H9 (cell line): ENCODE data around the gene PTCH1. TPM values are rescaled to one million over a fixed set of nuclear protein-coding genes. Genes with fewer than 3 reads are reported as not detected.

Source experiments
- DNase-seq: peaks from one replicate; pipeline ENCODE4 v3.0.0-alpha.2; 2017
- H2AFZ ChIP-seq: one replicate; pipeline ENCODE4 v1.6.1; 2013; ENCODE audit warnings: mild to moderate bottlenecking, low read length, control low read depth, moderate library complexity
- H2AK5ac ChIP-seq: 2 replicates; pipeline ENCODE4 v1.6.1; 2013; ENCODE audit warnings: low read length, control low read depth, mixed read lengths; ENCODE audit not compliant: insufficient read length
- H2BK120ac ChIP-seq: one replicate; pipeline ENCODE4 v1.6.1; 2013; ENCODE audit warnings: low read depth, mild to moderate bottlenecking, low read length, control low read depth, inconsistent platforms; ENCODE audit not compliant: poor library complexity, severe bottlenecking
- H2BK12ac ChIP-seq: 2 replicates; pipeline ENCODE4 v1.6.1; 2013; ENCODE audit warnings: low read length, control low read depth, mixed read lengths, low read depth; ENCODE audit not compliant: insufficient read length
- H2BK15ac ChIP-seq: 2 replicates; pipeline ENCODE4 v1.6.1; 2013; ENCODE audit warnings: low read depth, low read length, control low read depth
- H2BK20ac ChIP-seq: one replicate; pipeline ENCODE4 v1.6.1; 2013; ENCODE audit warnings: low read depth, mild to moderate bottlenecking, low read length, control low read depth, inconsistent platforms; ENCODE audit not compliant: poor library complexity, severe bottlenecking
- H2BK5ac ChIP-seq: 2 replicates; pipeline ENCODE4 v1.6.1; 2013; ENCODE audit warnings: low read length, control low read depth, mixed read lengths; ENCODE audit not compliant: insufficient read length
- H3K14ac ChIP-seq: 2 replicates; pipeline ENCODE4 v1.6.1; 2013; ENCODE audit warnings: low read length, control low read depth; ENCODE audit not compliant: insufficient read depth
- H3K18ac ChIP-seq: 2 replicates; pipeline ENCODE4 v1.6.1; 2013; ENCODE audit warnings: low read depth, mild to moderate bottlenecking, mixed read lengths, low read length, control low read depth; ENCODE audit not compliant: insufficient read length
- H3K23ac ChIP-seq: 2 replicates; pipeline ENCODE4 v1.6.1; 2013; ENCODE audit warnings: low read length, control low read depth, mixed read lengths, low read depth; ENCODE audit not compliant: insufficient read length
- H3K23me2 ChIP-seq: 2 replicates; pipeline ENCODE4 v1.6.1; 2013; ENCODE audit warnings: low read depth, mild to moderate bottlenecking, mixed read lengths, low read length, control low read depth; ENCODE audit not compliant: insufficient read length, poor library complexity, severe bottlenecking
- H3K27ac ChIP-seq: 2 replicates; pipeline ENCODE4 v1.5.1; 2013; ENCODE audit warnings: low read length, control low read depth, mixed read lengths, low read depth; ENCODE audit not compliant: insufficient read length
- H3K27me3 ChIP-seq: 2 replicates; pipeline ENCODE4 v1.6.1; 2013; ENCODE audit warnings: low read length, control low read depth, inconsistent platforms; ENCODE audit not compliant: insufficient read depth
- H3K4ac ChIP-seq: 2 replicates; pipeline ENCODE4 v1.6.1; 2013; ENCODE audit warnings: low read depth, mild to moderate bottlenecking, control low read depth, inconsistent platforms, low read length, moderate library complexity
- H3K4me1 ChIP-seq: 2 replicates; pipeline ENCODE4 v1.6.1; 2013; ENCODE audit warnings: low read length, control low read depth, inconsistent platforms; ENCODE audit not compliant: insufficient read depth
- H3K4me2 ChIP-seq: 2 replicates; pipeline ENCODE4 v1.6.1; 2013; ENCODE audit warnings: low read length, control low read depth, mixed read lengths; ENCODE audit not compliant: insufficient read length, insufficient read depth
- H3K56ac ChIP-seq: 2 replicates; pipeline ENCODE4 v1.6.1; 2013; ENCODE audit warnings: low read depth, mild to moderate bottlenecking, mixed read lengths, low read length, control low read depth; ENCODE audit not compliant: insufficient read length
- H3K79me1 ChIP-seq: 2 replicates; pipeline ENCODE4 v1.6.1; 2013; ENCODE audit warnings: low read depth, mild to moderate bottlenecking, moderate library complexity, low read length, control low read depth, inconsistent platforms; ENCODE audit not compliant: insufficient read depth, poor library complexity, severe bottlenecking
- H3K79me2 ChIP-seq: 2 replicates; pipeline ENCODE4 v1.6.1; 2013; ENCODE audit warnings: low read length, control low read depth, inconsistent platforms; ENCODE audit not compliant: insufficient read depth
- H3K9ac ChIP-seq: 2 replicates; pipeline ENCODE4 v1.6.1; 2013; ENCODE audit warnings: low read length, control low read depth, mixed read lengths; ENCODE audit not compliant: insufficient read length; ENCODE audit errors: extremely low read depth
- H3K9me3 ChIP-seq: one replicate; pipeline ENCODE4 v1.6.1; 2013; ENCODE audit warnings: low read depth, low read length, inconsistent platforms; ENCODE audit not compliant: control insufficient read depth
- H3T11ph ChIP-seq: one replicate; pipeline ENCODE4 v1.6.1; 2013; ENCODE audit warnings: mild to moderate bottlenecking, low read length, control low read depth, inconsistent platforms
- H4K20me1 ChIP-seq: one replicate; pipeline ENCODE4 v1.6.1; 2013; ENCODE audit not compliant: control insufficient read depth, insufficient read length, insufficient read depth
- H4K5ac ChIP-seq: 2 replicates; pipeline ENCODE4 v1.6.1; 2013; ENCODE audit warnings: low read depth, mild to moderate bottlenecking, mixed read lengths, low read length, control low read depth; ENCODE audit not compliant: insufficient read length
- H4K8ac ChIP-seq: replicated peaks from 2 replicates; pipeline ENCODE4 v1.6.1; 2013; ENCODE audit warnings: low read length, control low read depth, mixed read lengths, low read depth; ENCODE audit not compliant: insufficient read length
- H4K91ac ChIP-seq: 2 replicates; pipeline ENCODE4 v1.6.1; 2013; ENCODE audit warnings: low read depth, mild to moderate bottlenecking, moderate library complexity, mixed read lengths, low read length, control low read depth; ENCODE audit not compliant: insufficient read length
- H3K27ac Mint-ChIP-seq, 3 experiments: 2 replicates in 2 of 3; 3 replicates in 1 of 3; pipeline ENCODE4 v1.8.0; 2020 to 2021; ENCODE audit warnings: mixed read lengths in 3 of 3, mild to moderate bottlenecking in 1 of 3, moderate library complexity in 1 of 3
- H3K27me3 Mint-ChIP-seq: 2 replicates; pipeline ENCODE4 v1.8.0; 2021; ENCODE audit warnings: low read depth, mild to moderate bottlenecking, moderate library complexity, mixed read lengths
- H3K36me3 Mint-ChIP-seq, 3 experiments: 2 replicates in 2 of 3; 3 replicates in 1 of 3; pipeline ENCODE4 v1.8.0; 2020 to 2021; ENCODE audit warnings: low read depth in 3 of 3, mixed read lengths in 3 of 3; ENCODE audit not compliant: insufficient read depth in 1 of 3
- H3K4me1 Mint-ChIP-seq, 2 experiments: 2 replicates each; pipeline ENCODE4 v1.8.0; 2020; ENCODE audit warnings: mixed read lengths in 2 of 2
- H3K4me3 Mint-ChIP-seq, 2 experiments: 2 replicates in 1 of 2; 3 replicates in 1 of 2; pipeline ENCODE4 v1.8.0; 2020 to 2021; ENCODE audit warnings: mild to moderate bottlenecking in 2 of 2, mixed read lengths in 2 of 2, moderate library complexity in 1 of 2
- H3K9me3 Mint-ChIP-seq, 2 experiments: 2 replicates in 1 of 2; 3 replicates in 1 of 2; pipeline ENCODE4 v1.8.0; 2020; ENCODE audit warnings: mild to moderate bottlenecking in 2 of 2, mixed read lengths in 2 of 2, moderate library complexity in 1 of 2
- CTCF ChIP-seq: fragments of 200-600 bp; sonication (generic); conservative IDR thresholded peaks from 3 replicates; pipeline ENCODE4 v1.8.0; 2021; ENCODE audit warnings: antibody characterized with exemption, mild to moderate bottlenecking
- WGBS: extraction: QIAGEN DNeasy Blood & Tissue Kit; methylation state at CpG from one replicate; pipeline ENCODE4 v1.1.7; 2013; ENCODE audit warnings: missing lambda C conversion rate, low lambda C conversion rate, mixed read lengths; ENCODE audit not compliant: insufficient read length; ENCODE audit errors: extremely low coverage; 5-methylcytosine and 5-hydroxymethylcytosine counted together
- total RNA-seq: library from RNA; stranded (reverse); gene quantifications from 2 replicates; pipeline ENCODE4 v1.2.1, GENCODE V29; 2021

PTCH1 gene
- total RNA-seq, 1 experiment from 2014 or later: 9.1 TPM

- Histone ChIP-seq H3K23me2 (no peaks in the 10 kb centered on the region), H3K56ac (no peak overlapping the region), H3K9me3 (no peaks in the 10 kb centered on the region), H3K4me1 (peaks cover 5% of the 10 kb centered on the region; the same call in 1 of the 2 replicates), H4K5ac (no peak overlapping the region), H4K8ac (no peak overlapping the region), H4K20me1 (no peaks in the 10 kb centered on the region), H3K27ac (no peak overlapping the region), H4K91ac (no peak overlapping the region), H3K79me2 (no peaks in the 10 kb centered on the region), H3T11ph (no peak overlapping the region), H3K9ac (no peak overlapping the region), H3K14ac (no peak overlapping the region), H3K23ac (no peak overlapping the region), H3K79me1 (no peaks in the 10 kb centered on the region), H2AFZ (no peak overlapping the region), H2BK20ac (no peak overlapping the region), H3K4ac (no peak overlapping the region), H2BK5ac (no peak overlapping the region), H3K27me3 (no peaks in the 10 kb centered on the region), H3K18ac (no peak overlapping the region), H2BK120ac (no peak overlapping the region), H2BK12ac (no peak overlapping the region), H2BK15ac (no peak overlapping the region), H2AK5ac (no peak overlapping the region), H3K4me2 (no peak overlapping the region)
- peaks cover under 1 to 3% (median 2%) of the 10 kb centered on the region in 3 experiments; a peak in 4 of 7 replicates for H3K36me3 Mint-ChIP-seq
- WGBS: no CpG with 5 or more reads among the region's 6 CpGs
- no peak overlapping the region for H3K4me3 Mint-ChIP-seq
- no peak for TF ChIP-seq CTCF
- H3K4me1 Mint-ChIP-seq: peaks cover 12 to 13% of the 10 kb centered on the region in 2 experiments
- H3K9me3 Mint-ChIP-seq: peaks cover 4 to 9% of the 10 kb centered on the region in 2 experiments
- H3K27me3 Mint-ChIP-seq: peaks cover 34% of the 10 kb centered on the region
- no peak for DNase-seq
- no peak overlapping the region for H3K27ac Mint-ChIP-seq
Observed at GRCh38 chr9:95435074-95435728, 81.6 kb downstream of the PTCH1 start.
